Smooth muscle cell of the brain vasculature (primary cell): ENCODE results near the gene RCCD1.
"Not testable (repeated sequence)": the region's sequence is repeated elsewhere in the genome, so short reads cannot be mapped to it uniquely, and the experiment has no call there.

ENCODE experiments used
- DNase-seq: peaks from one replicate; pipeline ENCODE4 v3.0.0-alpha.2; 2012; ENCODE audit warnings: low read depth, low spot score

RCCD1 gene

DNA sequence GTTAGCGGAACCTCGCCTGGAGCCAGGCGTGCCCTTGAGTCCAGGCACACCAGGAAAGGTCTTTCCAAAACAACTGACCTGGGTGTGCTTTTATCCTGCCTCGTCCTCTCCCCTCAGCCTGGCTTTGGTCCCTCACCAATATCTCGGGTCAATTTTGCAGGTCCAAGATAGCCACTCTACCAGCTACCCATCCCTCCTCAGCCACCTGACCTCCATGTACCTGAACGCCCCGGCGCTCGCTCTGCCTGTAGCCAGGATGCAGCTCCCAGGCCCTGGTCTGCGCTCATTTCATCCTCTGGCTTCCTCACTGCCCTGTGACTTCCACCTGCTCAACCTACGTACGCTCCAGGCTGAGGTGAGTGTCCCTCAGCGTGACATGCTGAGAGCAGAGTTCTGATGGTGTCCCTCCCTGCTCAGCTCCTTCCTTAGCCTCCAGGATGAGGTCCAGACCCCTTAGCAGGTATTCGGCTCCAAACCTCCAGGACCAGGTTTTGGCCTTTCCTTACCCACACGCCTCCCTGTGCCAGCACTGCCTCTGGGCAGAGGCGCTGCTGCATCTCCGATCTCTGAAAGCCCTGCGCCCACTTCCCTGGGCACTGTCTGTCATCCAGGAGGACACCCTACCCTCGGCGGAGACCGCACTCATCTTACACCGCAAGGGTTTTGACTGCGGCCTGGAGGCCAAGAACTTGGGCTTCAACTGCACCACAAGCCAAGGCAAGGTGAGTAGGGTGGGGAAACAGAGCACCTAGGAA lies 36.5 kb upstream of the RCCD1 start:
- DNase-seq, result no peak

DNA sequence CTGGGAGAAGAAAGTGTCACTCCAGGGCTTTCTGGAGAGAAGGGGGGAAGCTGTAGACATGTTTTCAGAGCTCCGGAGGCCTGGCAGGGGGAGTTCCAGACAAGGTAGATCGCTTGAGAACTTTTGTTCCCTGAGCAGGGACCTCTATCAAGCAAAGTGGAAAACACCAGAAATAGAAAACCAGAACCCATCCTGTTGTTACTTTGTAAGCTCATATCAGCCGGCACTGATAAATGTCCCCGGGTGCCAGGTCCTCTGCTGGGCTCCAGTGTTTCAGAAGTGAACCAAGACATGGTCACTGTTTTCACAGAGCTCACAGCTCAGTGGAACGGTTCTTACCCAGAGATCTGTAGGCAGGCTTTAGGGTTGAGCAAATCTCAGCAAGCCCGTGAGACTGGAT lies 35.8 kb upstream of the RCCD1 start:
- DNase-seq, result no peak

DNA sequence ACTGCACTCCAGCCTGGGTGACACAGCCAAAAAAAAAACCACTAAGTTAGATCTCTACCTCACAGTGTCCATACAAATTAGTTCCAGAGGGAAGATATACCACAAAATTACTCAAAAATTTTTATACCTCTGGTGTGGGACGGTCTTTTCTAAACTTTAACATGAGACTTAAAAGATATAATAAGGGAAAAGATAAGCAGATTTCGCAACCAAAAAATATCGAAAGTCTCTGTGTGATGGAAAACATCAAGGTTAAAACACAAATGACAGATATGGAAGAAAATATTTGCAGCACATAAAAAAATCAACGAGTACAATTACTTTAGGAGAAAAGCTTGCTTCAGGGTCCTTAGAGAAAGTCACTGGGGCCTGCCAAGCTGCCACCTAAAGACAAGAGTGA lies 32.8 kb upstream of the RCCD1 start:
- no peak for DNase-seq

DNA sequence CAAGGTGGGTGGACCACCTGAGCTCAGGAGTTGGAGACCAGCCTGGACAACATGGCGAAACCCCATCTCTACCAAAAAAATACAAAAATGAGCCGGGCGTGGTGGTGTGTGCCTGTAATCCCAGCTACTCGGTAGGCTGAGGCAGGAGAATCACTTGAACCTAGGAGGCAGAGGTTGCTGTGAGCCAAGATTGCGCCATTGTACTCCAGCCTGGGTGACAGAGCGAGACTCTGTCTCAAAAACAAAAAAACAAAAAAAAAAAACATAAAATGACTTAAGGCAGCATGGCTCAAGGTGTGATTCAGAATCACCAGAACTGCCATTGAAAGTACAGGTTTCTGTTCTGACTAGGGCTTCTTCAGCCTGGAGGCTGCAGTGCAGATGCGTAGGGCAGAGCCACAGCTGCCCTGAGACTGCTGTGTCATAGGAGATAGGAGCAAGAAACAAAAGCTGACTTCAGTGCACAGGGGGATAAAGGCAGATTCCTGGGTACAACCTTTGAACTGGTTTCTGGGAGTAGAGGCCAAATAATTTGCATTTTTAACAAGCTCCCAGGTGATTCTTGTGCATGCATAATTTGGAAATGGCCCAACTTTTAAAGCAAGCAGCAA lies 31.9 kb upstream of the RCCD1 start:
- not testable (repeated sequence) for DNase-seq

DNA sequence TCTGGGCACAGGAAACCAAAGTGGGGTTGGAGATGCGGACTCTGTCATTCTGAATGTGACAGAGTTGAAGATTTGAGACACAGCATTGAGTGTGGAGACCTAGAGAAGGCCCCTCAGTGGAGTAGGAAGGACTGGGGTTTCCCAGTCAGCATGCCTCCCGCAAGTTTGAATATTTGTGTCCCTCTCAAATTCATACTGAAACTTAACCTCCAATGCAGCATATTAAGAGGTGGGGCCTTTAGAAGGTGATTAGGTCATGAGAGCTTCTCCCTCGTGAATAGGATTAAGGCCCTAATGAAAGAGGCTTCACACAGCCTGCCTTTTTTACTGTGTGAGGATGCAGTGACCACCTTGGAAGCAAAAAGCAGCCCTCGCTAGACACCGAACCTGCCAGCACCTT lies 30.3 kb upstream of the RCCD1 start:
- DNase-seq, result no peak

DNA sequence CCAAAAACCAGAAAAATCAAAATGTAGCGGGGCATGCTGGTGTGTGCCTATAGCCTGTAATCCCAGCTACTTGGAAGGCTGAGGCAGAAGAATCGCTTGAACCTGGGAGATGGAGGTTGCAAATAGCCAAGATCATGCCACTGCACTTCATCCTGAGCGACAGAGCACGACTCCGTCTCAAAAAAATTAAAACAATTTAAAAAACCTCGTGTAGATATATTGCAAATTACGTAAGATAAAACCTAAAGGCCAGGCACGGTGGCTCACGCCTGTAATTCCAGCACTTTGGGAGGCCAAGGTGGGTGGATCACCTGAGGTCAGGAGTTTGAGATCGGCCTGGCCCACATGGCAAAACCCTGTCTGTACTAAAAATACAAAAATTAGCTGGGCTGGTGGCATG lies 27.9 kb upstream of the RCCD1 start:
- not testable (repeated sequence) for DNase-seq

DNA sequence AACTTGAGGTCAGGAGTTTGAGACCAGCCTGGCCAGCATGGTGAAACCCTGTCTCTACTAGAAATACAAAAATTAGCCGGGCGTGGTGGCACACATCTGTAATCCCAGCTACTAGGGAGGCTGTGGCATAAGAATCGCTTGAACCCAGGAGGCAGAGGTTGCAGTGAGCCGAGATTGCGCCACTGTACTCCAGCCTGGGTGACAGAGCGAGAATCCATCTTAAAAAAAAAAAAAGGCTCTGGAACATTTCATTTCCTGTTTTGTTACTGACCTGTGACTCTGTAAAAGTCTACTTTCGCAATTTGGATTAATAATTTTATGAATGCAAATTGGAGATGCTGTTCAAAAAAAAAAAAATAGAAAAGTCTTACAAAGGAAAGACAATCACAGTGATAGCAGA lies 26.6 kb upstream of the RCCD1 start:
- not testable (repeated sequence) for DNase-seq

DNA sequence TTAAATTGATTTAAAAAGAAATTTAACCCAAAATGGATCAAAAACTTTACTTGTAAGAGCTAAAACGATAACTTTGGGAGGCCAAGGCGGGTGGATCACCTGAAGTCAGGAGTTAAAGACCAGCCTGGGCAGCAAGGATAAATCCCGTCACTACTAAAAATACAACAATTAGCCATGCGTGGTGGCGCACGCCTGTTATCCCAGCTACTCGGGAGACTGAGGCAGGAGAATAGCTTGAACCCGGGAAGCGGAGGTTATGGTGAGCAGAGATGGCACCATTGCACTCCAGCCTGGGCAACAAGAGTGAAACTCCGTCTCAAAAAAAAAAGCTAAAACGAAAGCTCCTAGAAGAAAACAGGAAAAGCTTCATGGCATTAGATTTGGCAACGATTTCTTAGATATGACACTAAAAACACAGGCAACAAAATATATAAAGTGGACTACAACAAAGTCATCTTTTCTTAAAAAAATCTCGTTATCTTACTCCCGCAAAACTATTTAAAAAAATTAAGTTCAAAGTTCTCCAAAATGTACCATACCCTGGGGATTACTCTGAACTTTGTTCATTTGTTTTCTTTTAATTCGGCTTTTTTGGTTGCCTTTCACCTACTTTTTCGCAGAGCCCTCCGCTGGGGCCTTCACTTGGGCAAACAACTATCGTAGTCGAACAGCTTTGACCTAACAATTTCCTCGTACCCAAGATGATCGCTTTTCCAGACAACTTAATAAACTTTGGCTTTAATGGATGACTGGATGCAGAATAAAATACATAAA lies 25.3 kb upstream of the RCCD1 start:
- DNase-seq, result no peak

DNA sequence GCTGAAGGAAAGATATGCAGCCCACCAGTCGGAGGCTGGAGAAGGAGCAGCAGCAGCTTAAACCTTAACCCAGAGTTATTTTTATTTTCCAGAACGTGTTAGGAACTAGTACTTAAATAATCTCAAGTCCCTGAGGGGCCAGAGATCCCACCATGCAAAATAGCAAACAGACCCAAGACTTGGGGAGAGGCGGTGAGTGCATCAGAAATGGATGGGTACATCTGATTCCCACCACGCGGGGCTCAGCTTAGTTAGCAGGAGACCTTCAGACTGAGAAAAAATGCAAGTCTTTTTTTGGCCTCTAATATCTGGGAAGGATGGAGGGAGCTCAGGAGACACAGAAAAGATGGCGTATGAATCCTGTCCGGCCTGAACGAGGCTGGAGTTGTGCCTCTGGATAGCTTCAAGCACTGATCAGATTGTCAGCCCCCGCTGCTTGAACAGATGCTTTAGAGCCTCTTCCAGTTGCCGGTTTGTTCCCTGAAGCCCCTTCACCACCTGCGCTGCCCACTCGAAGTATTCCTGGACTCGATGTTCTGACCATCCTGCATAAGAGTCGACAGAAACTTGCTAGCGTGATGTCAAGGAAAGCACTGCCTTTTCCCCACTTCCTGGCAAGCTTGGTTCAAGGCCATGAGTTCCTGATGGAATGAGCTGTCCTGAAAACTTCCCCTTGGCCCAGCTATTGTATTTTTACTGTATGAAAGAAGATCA lies 23.7 kb upstream of the RCCD1 start:
- DNase-seq, result no peak

DNA sequence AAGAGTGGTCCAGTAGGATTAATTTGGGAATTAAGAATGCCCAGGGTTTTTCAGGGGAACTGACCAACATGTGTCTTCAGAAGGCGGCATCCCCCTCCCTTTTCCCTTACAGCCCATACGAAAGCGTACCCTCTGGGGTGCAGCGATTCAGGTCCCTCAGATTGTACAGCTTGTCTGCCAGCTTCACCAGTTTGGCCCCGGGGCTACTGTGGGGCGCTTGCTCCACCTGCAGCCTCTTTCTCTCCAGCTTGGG lies 23.2 kb upstream of the RCCD1 start:
- DNase-seq, result no peak

DNA sequence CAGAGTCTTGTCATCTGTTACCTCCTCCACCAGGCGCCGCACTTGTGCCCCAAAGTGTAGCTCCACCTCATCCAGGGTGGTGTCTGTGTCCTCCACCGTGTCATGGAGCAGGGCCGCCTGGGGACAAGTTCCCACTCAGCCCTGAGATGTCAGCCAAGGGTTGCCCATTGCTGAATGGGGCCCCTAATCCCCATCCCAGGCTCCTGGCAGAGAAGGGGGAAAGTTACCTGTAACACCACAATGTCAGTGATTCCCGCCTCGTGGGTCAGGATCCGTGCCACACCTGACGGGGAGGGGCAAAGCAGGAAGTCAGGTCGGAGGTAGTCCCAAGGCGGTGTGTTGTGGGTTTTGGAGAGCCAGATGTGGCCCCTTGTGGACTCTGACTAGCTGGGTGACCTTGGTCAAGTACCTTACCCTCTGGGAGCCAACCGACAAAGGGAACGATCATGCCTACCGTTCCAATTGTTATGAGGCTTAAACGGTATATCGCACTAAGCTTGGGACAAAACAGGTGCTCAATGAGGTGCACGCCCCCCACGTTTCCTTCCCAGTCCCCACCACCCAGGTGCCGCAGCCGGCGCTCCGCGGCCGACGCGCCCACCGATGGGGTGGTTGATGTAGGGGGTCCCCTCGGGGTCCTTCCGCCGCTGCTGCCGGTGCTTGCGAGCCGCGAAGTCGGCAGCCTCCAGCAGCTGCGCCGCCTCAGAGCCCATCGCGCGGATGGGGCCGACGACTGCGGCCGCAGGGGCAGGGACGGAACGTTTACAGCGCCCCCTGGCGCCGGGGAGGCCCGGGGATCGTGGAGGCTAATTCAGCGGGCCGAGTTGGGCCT lies 22.6 kb upstream of the RCCD1 start, which contains the start of gene HDDC3:
HDDC3 (minus strand) TSS at position 722 of the 832 bp plus-strand sequence; CDS start at position 713, 9 bp downstream.
- peak; percentile 47 for DNase-seq

DNA sequence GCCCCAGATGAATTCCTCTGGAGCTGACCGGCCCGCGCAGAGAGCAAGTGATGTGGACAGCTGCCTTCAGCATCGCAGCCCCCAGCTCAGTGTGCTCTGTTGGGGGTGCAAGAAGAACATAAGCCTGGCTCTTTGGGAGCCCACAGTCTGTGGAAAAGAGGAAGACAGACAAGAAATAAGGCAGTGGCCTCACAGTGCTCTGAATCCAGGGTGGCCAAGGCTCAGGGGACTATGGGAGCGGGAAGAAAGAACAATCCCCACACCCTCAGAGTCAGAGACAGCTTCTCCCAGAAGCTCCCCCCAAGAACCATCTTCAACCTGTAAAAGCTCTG lies 22.1 kb upstream of the RCCD1 start:
- DNase-seq, result no peak

DNA sequence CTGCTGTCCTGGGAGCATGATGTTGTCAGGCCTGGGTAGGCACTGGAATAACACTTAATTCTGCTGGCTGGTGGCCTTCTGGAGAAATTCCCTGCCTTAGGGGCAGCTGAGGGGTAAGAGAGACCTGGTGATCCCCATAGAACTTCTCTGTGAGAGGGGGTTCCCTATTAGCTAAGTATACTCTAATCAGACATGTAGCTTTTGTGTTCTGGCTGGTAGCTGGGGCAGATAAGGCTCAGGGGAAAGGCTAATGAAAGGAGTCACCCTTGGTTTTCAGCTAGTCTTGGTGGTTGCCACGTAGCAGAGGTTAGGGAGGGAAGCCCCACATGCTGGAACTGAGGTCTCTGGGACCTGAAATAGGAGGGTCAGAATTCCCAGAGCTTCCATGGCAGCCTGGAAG lies 21.4 kb upstream of the RCCD1 start:
- no peak for DNase-seq

DNA sequence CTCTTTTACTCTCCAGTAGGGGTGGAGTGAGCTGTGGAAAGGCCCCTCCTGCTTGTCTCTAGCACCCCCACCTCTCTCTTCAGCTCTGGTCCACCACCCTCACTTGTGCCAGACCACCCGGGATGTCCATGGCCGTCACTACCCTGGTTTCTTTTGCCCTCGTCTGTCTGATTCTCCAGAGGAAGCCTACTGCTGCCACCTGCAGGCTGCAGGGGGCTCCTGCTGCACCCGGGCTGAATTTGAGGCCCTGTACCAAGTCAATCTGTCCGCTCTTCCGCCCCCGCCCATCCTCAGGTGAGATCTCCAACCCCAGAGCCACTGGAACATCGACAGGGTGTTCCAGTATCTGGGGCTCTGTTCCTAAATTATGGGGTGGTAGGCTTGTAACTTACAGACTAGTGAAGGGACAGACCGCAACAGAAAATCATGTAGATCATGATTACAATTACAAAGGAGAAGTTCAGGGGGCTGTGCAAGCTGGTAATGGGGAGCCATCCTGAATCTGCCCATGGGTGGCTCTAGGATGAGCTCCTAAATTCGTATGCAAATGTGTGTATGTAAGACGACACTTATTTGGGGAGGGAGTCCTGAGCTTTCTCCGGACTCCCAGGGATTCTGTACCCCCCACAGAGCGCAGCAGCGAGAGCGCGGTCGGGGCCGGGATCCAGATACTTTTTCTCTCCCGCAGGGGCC lies 20.3 kb upstream of the RCCD1 start:
- peak; percentile 57 for DNase-seq

DNA sequence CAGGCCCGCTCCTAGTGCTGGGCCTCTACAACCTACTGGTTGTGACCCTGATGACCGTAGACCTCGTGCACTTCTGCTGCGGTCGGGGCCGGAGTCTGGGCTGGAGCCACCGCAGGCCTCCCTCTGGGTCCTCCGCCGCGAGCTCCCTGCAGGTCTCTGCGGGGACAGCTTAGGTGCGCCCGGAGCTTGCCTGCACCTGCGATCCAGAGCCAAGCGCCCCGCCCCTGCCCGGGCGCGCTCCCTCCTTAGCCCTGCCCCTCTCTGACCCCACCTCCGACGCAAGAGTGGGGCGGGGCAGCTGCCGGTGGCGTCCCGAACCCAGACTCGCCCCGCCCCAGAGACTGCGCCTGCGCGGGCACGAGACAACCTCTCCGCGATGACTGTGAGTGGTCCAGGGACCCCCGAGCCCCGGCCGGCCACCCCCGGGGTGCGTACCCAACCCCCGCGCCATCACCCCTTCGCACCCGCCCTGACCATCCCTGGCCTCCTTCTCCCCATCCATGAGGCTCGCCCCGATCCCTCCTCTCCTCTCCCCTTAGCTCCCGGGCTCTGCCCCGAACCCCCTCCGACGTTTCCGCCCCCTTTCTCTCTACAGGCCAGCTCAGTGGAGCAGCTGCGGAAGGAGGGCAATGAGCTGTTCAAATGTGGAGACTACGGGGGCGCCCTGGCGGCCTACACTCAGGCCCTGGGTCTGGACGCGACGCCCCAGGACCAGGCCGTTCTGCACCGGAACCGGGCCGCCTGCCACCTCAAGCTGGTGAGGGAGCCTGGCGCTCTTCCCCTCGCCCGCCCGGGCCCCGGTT lies 19.5 kb upstream of the RCCD1 start, which contains the start of gene UNC45A:
UNC45A (plus strand) TSS at position 337 of the 803 bp plus-strand sequence; CDS start at position 377, 40 bp downstream.
- DNase-seq, result peak; percentile 52

DNA sequence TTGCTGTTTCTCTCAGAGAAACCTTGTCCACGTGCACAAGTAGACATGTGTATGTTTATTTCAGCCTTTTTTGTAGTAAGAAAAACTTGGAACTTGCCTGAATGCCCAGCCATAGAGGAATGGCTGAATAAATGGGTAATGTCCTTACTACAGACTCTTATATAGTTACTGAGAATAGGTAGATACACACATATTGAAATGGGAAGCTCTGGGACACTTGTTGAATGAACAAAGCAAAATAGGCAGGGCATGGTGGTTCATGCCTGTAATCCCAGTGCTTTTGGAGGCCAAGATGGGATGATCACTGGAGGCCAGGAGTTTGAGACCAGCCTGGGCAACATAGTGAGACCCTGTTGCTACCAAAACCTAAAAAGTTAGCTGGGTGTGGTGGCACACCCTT lies 17.9 kb upstream of the RCCD1 start:
- no peak for DNase-seq

DNA sequence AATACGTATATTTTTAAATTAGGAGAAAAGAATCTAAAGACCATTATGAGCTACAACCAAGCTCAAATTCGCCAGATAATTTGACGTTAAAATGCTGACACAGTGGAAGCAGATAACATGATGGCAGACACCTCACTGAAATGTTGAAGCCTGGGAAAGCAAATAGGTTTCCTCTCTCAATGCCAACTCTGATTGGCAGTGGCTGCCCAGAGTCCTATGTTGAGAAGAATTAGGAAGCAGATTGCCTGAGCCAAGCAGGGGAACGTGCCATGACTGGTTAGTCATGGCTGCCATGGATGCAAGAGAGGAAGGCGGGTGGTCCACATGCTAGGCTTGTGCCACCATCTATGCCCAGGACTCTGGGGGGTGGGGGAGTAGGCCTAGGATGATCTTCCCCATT lies 16.4 kb upstream of the RCCD1 start:
- no peak for DNase-seq

DNA sequence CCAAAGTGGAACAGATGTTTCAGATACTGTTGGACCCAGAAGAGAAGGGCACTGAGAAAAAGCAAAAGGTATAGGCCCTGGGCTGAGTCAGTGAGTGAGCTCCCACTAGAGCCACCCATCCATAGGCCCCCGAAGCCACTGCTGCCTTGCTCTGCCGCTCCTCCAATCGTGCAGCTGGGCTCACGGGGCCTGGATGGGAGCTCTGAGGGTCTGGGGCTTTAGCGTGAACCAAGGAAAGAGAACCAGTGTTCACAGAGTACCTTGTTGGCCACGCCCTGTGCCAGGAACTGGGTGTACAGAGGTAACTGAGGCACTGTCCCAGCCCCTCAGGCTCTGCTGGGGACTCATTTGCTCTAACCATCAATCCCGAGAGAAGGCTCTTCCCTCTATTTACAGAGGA lies 14.9 kb upstream of the RCCD1 start:
- DNase-seq, result no peak

DNA sequence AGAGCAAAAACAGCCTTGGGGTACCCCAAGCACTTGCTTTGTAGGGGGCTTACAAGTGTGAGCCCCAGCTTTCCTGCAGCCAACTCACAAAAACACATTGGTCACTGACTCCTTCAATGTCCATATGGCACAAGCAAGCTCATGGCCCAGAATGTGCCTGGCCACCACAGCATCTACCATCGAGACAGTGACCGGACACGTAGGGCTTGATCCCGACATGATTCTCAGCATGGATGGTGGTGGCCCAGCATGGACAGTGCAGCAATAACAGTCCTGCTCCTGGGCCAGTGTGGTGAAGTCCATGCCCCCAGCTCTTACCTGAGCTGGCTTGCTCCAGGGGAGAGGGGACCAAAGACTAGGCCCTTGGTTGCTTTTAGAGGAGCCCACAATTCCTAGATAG lies 13.6 kb upstream of the RCCD1 start:
- DNase-seq, result no peak
